HG02623 (cell line): ENCODE results near the gene SEMA4D.
A peak's percentile ranks its signal among the peaks of the same experiment; 100 is the strongest.

ENCODE experiments used
- ATAC-seq: cut with Tn5 transposase; IDR thresholded peaks from one replicate; pipeline ENCODE4 v1.9.1; 2021; ENCODE audit warnings: moderate library complexity; ENCODE audit not compliant: unreplicated experiment

Gene SEMA4D

DNA sequence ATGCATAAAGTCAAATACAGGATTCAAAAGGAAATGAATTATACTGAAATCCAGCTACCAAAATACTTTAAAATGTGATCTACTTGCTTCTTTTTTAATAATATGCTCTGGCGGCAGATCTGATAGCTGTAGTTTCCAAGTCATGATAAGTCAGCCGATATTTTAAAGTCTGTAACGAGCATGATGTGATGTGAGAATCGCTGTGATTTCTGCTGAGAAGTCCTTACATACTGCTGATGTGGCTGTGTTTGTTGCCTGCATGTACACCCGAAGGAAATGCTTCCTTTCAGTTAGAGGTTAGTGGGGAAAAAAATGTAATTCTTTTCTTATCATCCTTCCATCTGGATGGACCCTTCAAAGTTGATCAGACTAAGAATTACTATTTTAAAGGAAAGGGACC is 4.8 kb upstream of the SEMA4D start:
- ATAC-seq, result no peak

DNA sequence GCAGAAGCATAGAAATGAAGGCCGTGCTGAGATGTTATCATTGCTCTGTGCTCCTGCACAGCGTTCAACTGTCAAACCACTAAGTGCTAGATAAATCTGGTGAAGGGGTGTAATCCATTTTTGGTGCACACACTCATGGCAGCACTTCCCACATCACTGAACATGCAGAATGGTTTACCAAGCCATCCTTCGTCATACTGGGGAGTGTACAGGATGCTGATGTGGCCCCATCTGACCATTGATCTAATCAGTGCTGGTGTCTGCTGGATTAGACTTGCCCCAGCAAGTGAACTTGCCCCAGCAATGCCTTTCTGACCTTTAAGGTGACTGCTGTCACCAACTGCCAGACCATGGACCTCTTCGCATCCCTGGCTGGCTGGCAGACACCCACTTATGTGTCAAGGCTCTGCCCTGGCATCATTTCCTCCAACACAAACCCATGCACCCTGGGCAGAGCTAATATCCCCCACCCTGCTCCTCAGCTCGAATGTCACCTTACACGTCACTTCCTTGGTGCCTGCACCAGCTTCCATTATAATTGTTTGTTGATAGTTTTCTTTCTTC is 4.2 kb upstream of the SEMA4D start:
- ATAC-seq, result no peak

DNA sequence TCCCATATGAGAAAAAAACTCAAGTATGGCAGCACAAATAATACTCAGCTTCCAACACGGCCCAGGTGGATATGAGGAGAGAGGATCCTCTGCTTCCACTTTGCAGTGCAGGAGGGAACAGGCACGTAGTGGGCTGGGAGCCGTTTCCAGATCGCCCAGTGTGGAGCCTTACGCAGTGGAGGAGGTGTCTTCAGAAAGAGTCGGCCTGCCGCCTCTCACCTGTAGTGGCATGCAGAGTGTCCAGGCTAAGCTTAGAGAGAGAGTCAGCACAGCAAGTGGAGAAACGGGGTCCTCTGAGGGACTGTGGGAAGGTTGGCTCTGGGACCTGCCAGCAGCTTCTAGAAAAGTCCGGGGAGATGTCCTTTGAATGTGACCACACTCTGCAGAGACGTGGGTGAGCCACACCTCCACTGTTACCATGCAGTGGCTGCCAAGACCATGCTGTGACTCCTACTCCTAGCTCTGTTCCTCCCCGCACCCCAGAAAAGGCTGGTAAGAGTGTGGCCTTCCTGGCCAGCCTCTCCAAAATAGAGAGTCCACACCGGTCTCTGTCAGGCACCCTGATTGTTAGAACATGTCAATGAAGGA is 3.5 kb upstream of the SEMA4D start:
- ATAC-seq, result no peak

DNA sequence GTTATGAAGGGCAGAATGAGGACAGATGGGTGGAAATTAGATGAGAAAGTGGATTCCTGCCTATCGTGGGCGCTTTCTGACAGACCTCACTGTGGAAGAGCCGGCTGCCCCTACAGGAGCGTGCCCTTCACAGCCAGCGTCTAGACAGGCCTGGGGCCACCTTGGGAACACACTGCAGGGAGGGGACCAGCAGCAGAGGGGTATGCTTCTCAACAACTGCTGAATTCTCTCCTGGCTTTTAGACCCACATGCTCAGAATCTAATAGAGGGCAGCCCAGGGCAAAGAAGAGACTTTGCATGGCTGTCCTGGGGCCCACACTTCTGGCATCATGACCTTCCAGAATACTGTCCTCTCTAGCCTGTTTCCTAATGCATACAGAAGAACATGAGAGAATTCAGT is 2.1 kb upstream of the SEMA4D start:
- ATAC-seq, result no peak

DNA sequence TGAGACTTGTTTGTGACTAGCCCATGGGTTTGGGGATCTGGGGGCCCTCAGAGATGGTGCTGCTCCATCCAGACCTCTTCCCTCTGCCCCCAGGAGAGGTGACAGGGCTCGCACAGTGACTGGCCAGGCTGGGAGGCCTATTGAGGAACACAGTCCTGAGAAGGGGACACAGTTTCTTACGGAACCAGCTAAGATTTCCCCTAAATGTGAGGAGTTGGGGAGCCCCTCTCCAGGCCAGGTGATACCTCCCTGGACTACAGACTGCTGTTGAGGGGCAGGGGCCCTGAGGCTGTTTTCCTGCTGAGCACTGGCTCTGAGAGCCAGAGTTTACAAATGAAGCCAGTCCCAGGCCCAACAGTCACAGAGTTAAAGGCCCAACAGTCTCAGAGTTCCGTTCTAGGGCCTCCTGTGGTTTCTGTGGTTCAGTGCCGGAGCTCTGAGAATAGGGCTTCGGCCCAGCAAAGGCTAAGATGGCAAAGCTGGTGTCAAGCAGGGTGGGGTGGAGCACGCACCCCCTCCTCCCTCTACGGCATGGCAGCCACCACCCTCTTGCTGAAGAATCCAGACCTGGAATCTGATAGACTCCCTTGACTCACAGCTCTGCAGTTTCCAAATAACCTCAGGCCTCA is 1.1 kb upstream of the SEMA4D start:
- peak; percentile 38 for ATAC-seq

DNA sequence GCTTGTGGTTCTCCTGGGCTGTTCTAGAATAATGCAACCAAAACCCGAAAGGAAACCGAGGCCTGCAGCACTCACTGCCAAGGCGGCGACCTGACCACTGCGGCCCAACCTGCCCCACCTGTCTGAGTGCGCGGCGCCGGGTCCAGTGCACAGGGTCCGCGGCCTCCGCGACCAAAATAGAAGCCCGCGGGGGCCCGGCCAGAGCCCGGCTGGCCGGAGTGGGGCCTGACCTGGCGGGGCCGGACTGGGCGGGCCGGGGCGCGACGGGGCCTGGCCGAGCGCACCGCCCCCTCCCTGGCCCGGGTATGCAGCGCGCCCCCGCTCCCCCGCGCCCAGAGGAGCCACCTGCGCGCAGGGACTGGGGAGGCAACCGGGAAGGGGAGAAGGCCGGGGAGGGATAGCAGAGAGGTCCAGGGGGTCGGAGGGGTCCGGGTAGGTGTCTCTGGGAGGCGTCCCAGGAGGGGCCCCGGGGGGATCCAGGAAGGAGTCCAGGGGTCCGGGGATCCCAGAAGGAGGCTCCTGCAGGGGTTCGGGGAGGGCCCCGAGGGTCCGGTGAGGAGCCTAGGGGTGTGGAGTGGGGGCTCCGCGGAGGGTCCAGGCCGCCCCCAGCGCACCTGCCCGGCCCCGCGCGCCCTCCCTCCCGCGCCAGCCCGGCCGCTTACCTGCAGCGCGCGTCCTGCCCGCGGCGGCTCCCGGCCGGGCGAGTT is 503 bp downstream of the SEMA4D start:
- peak; percentile 32 for ATAC-seq

DNA sequence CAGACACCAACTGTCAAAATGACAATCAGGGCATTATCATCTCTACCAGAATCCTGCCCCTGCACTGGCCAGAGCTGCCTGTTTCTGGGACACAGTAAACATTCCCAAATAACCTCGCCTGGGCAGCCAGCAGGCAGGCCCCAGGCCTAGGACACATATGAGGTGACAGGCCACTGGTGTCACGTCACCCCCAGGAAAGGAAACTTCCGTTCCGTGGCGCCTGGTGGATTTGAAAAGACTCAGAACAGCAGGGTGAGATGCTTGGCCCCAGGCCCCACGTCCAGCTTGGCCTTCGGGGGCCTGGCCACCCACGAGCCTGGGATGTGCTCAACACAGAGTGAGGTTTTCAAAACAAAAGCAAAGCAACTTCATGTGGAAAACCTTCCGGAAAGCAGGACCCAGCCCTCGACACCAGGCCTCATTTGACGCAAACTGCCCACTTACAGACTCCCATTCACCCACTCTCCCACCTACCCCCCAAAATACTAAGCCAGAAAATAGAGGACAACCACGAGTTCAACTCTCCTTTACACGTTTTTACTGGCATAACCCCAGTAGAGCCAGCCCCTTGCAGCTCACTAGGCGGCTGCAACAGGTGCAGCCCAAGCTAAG is 1.2 kb downstream of the SEMA4D start:
- no peak for ATAC-seq

DNA sequence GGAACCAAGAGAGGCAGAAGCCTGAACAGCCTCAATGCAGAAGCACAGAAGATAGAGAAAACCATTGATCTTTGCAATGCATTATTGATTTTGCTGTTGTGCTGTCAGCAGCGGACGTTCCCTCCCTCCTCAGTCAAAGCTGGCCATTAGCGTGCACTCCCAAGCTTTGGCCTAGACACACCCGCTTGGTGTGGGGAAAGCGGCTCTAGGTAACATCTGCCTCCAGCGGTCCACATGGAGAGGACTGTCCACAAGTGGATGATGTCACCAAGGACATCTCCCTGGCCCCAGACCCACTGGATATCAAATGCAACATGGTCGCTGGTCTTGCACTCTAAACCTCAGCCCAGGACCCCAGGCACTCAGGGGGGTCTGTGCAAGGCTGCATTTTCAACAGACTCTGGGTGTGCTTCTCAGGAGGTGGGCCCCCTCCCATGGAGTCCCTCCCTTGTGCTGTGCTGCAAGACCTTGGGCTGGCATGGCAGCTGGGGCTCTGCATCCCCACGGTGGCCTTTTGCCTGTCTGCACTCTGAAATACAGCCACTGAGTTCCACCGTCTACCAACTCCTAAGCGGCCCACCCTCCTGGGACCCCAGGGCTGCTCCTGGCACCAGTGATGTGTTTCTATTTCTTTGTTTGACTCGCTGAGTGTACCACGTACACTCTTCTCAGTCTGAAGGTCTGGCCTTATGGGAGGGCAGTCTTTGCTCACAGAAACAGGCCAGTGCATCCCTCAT is 1.9 kb downstream of the SEMA4D start:
- no peak for ATAC-seq

DNA sequence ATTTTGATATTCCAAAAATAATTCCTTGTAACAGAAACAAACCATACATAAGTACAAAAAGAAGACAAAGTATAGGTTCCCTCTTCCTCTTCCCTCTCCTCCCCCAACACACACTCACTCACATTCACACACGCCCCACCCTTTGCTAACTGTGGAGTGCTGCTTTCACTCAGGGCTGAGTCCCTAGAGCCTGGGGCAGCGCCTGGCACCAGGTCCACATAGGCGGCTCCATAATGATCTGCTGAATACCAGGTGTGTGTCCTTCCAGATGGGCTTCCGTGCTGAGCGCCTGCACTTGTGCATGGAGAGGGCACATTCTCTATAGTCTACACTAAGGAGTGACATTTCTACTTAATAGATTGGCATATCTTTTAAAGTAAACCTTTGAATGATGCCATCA is 3.7 kb downstream of the SEMA4D start:
- no peak for ATAC-seq

DNA sequence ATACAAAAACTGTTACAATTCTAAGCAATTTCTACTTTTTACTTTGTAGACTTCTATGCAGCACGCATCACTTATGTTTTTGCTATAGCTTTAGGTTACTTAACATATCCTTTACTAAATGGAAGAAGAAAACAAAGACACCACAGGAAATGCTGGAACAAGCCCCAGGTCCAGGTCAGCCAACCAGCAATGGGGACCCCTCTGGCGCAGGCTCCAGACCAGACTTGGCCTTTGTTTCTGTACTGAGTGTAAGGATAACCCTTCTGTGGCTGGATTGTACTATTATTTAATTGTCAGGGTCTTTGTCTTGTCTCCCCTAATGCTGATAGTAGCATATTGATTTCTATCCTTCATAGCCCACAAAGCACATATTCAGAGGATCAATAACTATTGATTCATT is 4.2 kb downstream of the SEMA4D start:
- ATAC-seq, result no peak

DNA sequence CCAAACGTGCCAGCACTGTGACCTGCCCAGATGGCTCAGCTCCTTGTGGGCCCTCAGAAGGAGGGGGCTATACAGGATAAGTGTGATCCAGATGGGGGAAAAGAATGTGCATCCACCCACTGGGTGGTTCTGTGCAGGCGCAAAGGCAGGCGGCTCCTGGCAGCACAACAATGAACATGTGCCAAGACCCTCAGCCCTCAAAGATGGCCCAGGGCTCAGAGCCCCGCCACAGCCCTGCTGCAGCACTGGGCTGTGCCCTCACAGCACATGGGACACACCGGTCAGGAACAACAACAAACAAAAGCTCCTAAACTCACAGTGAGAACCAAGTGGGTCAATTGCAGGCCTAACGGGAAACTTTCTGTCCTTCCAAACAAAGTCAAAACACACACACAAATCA is 4.7 kb downstream of the SEMA4D start:
- ATAC-seq, result no peak

DNA sequence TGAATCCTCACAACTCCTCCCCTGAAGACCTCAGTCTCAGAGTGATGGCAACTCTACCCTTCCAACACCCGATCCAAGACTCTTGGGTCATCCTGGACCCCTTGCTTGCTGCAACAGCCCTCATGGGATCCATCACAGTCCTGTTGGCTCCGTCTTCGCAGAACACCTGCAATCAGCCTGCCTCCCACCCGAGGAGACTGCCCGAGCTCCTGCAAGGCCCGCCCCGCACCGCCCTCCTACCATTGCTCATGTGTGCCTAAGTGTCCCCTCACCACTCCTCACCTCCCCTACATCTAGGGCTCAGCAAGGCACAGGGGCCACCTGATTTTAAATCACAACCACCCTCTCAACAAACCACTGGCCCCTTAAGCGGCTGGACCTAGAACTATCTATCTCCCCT is 5.3 kb downstream of the SEMA4D start:
- no peak for ATAC-seq

DNA sequence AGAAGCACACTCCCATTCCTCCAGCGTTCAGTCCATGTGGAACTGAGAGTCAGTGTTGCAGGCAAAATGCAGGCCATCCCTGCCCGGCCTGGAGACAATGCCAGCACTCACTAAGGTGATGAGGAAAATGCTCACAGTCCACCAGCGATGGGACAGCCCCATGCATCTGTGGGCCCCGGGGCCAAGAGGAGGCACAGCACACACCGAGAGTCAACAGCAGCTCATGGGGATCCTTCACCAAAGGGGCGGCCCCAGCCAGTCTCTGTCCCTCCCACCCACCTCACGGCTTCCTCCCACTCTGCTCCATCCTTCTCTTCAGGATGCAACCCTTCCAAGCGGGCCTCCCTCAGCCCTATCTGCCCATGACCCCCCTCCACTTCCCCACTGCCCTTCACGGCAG is 6.2 kb downstream of the SEMA4D start:
- ATAC-seq, result no peak

DNA sequence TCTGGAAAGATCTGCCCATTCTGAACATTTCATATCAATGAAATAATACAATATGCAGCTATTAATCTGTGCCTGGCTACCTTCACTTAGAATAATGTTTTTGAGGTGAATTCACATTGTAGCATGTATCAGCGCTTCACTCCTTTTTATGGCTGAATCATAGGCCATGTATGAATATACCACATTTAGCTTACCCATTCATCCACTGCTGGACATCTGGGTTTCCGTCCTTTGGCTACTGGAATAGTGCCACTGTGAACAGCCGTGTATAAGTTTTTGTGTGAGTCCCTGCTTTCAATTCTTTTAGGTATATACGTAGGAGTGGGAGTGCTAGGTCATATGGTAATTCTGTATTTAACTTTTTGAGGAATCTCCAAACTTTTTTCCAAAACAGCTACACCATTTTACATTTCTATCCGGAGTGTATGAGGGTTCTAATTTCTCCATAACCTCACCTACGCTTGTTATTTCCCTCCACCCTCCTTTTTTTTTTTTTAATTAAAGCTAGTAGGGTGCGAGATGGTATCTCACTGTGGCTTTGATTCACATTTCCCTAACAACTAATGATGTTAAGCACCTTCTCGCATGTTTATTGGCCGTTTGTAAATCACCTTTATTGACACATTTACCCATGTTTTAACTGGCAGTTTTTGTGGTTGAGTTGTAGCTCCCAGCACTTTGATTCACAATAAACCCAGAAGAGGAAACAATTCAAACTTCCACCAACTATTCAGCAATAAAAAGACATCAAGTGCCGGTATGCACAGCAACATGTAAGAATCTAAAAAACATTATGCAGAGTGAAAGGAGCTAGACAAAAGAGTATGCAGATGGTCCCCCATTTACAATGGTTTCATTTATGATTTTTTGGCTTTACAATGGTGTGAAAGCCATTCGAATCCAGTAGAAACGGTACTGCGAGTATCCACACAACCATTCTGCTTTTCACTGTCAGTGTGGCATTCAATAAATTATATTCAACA is 8.1 kb downstream of the SEMA4D start:
- no peak for ATAC-seq

DNA sequence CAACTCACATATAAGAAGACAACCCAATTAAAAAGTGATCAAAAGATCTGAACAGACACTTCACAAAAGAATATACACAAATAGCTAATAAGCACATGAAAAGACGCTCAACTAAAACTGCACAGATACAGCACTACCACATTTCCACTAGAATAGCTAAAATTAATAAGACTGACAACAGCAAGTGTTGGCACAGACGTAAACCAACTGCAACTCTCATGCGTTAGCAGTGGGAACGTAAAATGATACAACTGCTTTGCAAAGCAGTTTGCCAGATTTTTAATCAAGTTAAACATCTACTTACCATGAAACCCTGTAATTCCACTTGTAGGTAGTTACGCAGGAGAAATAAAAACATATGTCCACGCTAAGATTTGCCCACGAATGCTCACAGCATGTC is 9.0 kb downstream of the SEMA4D start:
- ATAC-seq, result no peak

DNA sequence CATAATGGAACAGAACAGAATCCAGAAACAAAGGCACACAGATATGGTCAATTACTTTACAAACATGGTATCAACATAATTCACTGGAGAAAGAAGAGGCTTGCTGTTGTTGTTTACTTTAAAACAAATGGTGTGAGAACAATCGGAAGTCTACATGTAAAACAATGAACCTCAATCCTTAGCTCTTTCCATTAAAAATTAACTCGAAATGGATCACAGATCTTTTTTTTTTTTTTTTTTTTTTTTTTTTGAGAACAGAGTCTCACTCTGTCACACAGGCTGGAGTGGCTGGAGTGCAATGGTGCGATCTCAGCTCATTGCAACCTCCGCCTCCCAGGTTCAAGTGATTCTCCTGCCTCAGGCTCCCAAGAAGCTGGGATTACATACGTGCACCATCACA is 9.8 kb downstream of the SEMA4D start:
- ATAC-seq, result no peak

DNA sequence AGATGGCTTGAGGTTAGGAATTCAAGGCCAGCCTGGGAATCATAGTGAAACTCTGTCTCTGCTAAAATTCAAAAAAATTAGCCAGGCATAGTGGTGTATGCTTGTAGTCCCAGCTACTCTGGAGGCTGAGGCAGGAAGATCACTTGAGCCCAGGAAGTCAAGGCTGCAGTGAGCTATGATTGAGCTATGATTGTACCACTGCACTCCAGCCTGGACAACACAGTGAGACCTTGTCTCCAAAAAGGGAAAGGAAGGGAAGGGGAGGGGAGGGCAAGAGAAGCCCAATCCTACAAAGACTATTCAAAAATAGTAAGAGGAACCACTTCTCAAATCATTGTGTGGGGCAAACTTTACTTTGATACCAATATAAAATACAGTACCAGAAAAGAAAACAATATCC is 11.2 kb downstream of the SEMA4D start:
- ATAC-seq, result no peak

DNA sequence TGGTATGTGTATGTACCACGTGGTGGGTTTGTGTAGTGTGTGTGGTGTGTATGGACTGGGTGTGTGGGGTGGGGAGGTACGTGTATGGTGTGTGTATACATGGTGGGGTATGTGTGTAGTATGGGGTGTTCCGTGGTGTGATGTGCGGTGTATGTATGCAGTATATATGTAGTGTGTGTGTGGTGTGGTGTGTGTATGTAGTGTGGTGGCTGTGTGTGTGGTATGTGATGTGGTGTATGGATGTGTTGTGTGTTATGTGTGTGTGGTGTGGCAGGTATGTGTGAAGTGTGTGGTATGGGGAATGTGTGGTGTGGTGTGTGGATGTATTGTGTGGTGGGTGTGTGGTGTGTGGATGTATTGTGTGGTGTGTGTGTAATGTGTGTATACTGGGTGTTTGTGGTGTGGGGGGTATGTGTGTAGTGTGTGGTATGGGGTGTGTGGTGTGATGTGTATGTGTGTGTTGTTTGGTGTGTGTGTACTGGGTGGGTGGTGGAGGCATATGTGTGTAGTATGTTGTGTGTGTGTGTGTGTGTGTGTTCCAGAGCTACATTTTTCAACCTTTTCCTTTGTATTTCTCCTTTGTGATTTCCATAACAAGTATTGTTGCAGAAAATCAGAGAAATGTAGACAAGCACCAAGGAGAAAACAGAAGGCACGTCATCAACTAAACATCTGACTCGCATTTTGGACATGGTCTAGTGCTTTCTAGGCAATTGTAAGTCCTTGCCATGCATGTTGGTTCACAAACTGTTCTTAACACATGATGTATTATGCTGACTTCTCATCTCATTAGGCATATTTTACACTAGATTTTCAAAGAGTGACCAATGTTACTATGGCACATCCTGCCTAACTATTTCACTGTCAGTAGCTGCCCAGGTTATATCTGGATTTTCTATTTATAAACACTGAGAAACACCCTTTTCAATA is 13.2 kb downstream of the SEMA4D start:
- no peak for ATAC-seq
